Measurements from ENCODE around the gene GRM7. TPM values are rescaled to one million over a fixed set of nuclear protein-coding genes. Genes with fewer than 3 reads are reported as not detected.

Gene GRM7
- total and polyA plus RNA-seq, 2 experiments from 2014 or later: 0.40 TPM; not detected in 1

DNA sequence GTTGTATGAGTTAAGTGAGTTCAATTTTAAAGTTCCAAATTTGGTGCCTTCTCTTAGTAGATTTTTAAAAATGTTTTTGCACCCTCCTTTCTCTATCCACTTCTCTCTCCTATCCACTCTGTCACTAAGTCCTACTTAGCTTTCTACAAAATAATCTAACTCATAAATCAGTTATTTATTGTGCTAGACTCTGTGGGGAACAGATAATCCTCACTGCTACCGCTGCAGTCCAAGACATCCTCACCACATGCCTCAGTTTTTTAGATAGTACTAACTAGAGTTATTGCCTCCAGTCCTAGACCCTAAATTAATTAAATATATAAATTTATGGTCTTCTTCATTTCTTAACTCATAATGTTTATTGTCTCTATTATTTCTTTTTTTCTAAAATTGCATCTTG lies 576.3 kb downstream of the GRM7 start:
- Histone ChIP-seq H3K9me2 (ENCODE audit: insufficient read depth) (no peaks in the 10 kb centered on the region), H3K4me2 (no peak overlapping the region), H3K79me2 (replicated peaks; ENCODE audit: insufficient read depth) (no peaks in the 10 kb centered on the region), H3K27me3 (ENCODE audit: insufficient read depth) (no peaks in the 10 kb centered on the region), H2AFZ (no peak overlapping the region), H3K27ac (ENCODE audit: low read depth) (no peak overlapping the region), H3K4me1 (ENCODE audit: insufficient read depth) (no peaks in the 10 kb centered on the region), H3K36me3 (ENCODE audit: insufficient read depth) (0 out of 2 replicates have a peak, but pooled peaks cover 7% of the 10 kb centered on the region), H3K4me3 (no peak overlapping the region), H3F3A (replicated peaks; ENCODE audit: low read depth) (no peaks in the 10 kb centered on the region), H4K20me1 (replicated peaks; ENCODE audit: insufficient read depth) (no peaks in the 10 kb centered on the region)
- Mint-ChIP-seq H3K27me3 (ENCODE audit: insufficient read depth, low read depth, poor library complexity) (no peaks in the 10 kb centered on the region), H3K36me3 (ENCODE audit: low read depth) (peaks cover 4% of the 10 kb centered on the region), H3K4me3 (no peak overlapping the region), H3K27ac (no peak overlapping the region), H3K4me1 (peaks cover 3% of the 10 kb centered on the region; the same call in 2 of the 3 replicates), H3K9me3 (peaks cover 15% of the 10 kb centered on the region)
- ATAC-seq: no peak
- no peak for TF ChIP-seq CREB1 (CRISPR knock-in tag; IDR thresholded peaks at IDR 0.05; ENCODE audit: low read depth)
- no peak for TF ChIP-seq ZNF114 (CRISPR knock-in tag; IDR thresholded peaks at IDR 0.05)
- no peak for DNase-seq (ENCODE audit: low spot score)

DNA sequence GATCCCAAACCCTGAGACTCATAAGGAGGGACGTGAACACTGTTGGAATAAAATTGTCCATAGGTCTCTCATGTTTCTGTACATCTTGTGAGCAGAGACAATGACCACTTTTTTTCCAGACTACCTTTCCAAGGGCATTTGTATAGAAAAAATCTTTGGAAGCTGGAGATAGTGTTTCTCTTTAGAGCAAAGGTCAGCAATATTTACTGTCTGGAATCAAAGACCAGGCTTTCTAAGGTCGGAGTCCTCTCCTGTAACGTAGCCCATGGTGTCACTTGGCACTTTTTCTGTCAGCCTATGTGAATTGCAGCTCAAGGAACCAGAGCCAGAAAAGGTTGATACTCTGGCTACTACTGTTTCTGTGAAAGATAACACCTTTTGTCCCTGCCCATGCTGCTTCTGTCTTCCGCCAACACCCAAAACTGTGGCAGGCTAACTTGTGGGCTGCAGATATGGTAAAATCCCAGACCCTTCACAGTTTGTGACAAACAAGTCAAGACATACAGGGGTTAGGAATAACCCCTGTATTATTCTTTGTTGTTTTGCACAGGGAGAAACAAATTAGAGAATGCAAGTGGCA lies 578.3 kb downstream of the GRM7 start:
- Mint-ChIP-seq H3K27me3 (ENCODE audit: insufficient read depth, low read depth, poor library complexity) (no peaks in the 10 kb centered on the region), H3K4me3 (no peak overlapping the region), H3K27ac (no peak overlapping the region), H3K36me3 (ENCODE audit: low read depth) (no peaks in the 10 kb centered on the region), H3K9me3 (peaks cover 2% of the 10 kb centered on the region), H3K4me1 (peaks cover 3% of the 10 kb centered on the region; the same call in 2 of the 3 replicates)
- Histone ChIP-seq H2AFZ (no peak overlapping the region), H3K79me2 (replicated peaks; ENCODE audit: insufficient read depth) (no peaks in the 10 kb centered on the region), H3K27me3 (ENCODE audit: insufficient read depth) (no peaks in the 10 kb centered on the region), H3K27ac (ENCODE audit: low read depth) (no peak overlapping the region), H4K20me1 (replicated peaks; ENCODE audit: insufficient read depth) (no peaks in the 10 kb centered on the region), H3K4me1 (ENCODE audit: insufficient read depth) (no peaks in the 10 kb centered on the region), H3K9me2 (ENCODE audit: insufficient read depth) (no peaks in the 10 kb centered on the region), H3K4me3 (no peak overlapping the region), H3K36me3 (ENCODE audit: insufficient read depth) (no peaks in the 10 kb centered on the region), H3K4me2 (no peak overlapping the region), H3F3A (replicated peaks; ENCODE audit: low read depth) (no peaks in the 10 kb centered on the region)
- no peak for DNase-seq (ENCODE audit: low spot score)
- ATAC-seq: no peak
- TF ChIP-seq NANOG (IDR thresholded peaks at IDR 0.05; ENCODE audit: borderline replicate concordance) (no peak), ZNF114 (CRISPR knock-in tag; IDR thresholded peaks at IDR 0.05) (no peak), POLR2AphosphoS5 (IDR thresholded peaks at IDR 0.05; ENCODE audit: low read depth) (no peak), JUNB (IDR thresholded peaks at IDR 0.05; ENCODE audit: unreplicated experiment) (no peak), ZNF331 (CRISPR knock-in tag; IDR thresholded peaks at IDR 0.05; ENCODE audit: low read depth) (no peak), EZH2phosphoT487 (IDR thresholded peaks at IDR 0.05; ENCODE audit: unreplicated experiment) (no peak)
- TF ChIP-seq, protein P1, sequence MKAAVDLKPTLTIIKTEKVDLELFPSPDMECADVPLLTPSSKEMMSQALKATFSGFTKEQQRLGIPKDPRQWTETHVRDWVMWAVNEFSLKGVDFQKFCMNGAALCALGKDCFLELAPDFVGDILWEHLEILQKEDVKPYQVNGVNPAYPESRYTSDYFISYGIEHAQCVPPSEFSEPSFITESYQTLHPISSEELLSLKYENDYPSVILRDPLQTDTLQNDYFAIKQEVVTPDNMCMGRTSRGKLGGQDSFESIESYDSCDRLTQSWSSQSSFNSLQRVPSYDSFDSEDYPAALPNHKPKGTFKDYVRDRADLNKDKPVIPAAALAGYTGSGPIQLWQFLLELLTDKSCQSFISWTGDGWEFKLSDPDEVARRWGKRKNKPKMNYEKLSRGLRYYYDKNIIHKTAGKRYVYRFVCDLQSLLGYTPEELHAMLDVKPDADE (IDR thresholded peaks at IDR 0.05): no peak

- H3F3A ChIP-seq (replicated peaks; ENCODE audit: low read depth): no peaks in the 10 kb centered on the region
- H3K27ac Mint-ChIP-seq: no peak overlapping the region
- TF ChIP-seq ZNF331 (CRISPR knock-in tag; IDR thresholded peaks at IDR 0.05; ENCODE audit: low read depth) (no peak), JUNB (IDR thresholded peaks at IDR 0.05; ENCODE audit: unreplicated experiment) (no peak), ZNF114 (CRISPR knock-in tag; IDR thresholded peaks at IDR 0.05) (no peak), REST (IDR thresholded peaks at IDR 0.05; ENCODE audit: unreplicated experiment) (no peak), NANOG (IDR thresholded peaks at IDR 0.05; ENCODE audit: borderline replicate concordance) (no peak), STAT1 (IDR thresholded peaks at IDR 0.05; ENCODE audit: unreplicated experiment) (no peak), EZH2 (IDR thresholded peaks at IDR 0.05; ENCODE audit: low read depth, unreplicated experiment) (no peak)
- TF ChIP-seq, protein P2, sequence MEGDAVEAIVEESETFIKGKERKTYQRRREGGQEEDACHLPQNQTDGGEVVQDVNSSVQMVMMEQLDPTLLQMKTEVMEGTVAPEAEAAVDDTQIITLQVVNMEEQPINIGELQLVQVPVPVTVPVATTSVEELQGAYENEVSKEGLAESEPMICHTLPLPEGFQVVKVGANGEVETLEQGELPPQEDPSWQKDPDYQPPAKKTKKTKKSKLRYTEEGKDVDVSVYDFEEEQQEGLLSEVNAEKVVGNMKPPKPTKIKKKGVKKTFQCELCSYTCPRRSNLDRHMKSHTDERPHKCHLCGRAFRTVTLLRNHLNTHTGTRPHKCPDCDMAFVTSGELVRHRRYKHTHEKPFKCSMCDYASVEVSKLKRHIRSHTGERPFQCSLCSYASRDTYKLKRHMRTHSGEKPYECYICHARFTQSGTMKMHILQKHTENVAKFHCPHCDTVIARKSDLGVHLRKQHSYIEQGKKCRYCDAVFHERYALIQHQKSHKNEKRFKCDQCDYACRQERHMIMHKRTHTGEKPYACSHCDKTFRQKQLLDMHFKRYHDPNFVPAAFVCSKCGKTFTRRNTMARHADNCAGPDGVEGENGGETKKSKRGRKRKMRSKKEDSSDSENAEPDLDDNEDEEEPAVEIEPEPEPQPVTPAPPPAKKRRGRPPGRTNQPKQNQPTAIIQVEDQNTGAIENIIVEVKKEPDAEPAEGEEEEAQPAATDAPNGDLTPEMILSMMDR (conservative IDR thresholded peaks at IDR 0.05; ENCODE audit: low read depth in 2 of 2): no peak
Measured at GRCh38 chr3:7444886-7445285, 584.0 kb downstream of the GRM7 start.

More at GRCh38 chr3:7444886-7445285, 584.0 kb downstream of the GRM7 start:
- no peak overlapping the region for H3K4me3 Mint-ChIP-seq
- Histone ChIP-seq H3K9me2 (ENCODE audit: insufficient read depth) (no peaks in the 10 kb centered on the region), H3K4me3 (no peak overlapping the region), H3K4me2 (no peak overlapping the region), H3K27ac (ENCODE audit: low read depth) (no peak overlapping the region), H3K79me2 (replicated peaks; ENCODE audit: insufficient read depth) (no peaks in the 10 kb centered on the region), H3K4me1 (ENCODE audit: insufficient read depth) (no peaks in the 10 kb centered on the region), H4K20me1 (replicated peaks; ENCODE audit: insufficient read depth) (no peaks in the 10 kb centered on the region), H3K36me3 (ENCODE audit: insufficient read depth) (no peaks in the 10 kb centered on the region), H2AFZ (no peak overlapping the region), H3K27me3 (ENCODE audit: insufficient read depth) (no peaks in the 10 kb centered on the region)
- no peaks in the 10 kb centered on the region; the same call in 2 of the 3 replicates for H3K9me3 Mint-ChIP-seq
- H3K36me3 Mint-ChIP-seq (ENCODE audit: low read depth): no peaks in the 10 kb centered on the region
- DNase-seq (ENCODE audit: low spot score) (no peak), ATAC-seq (no peak)
- H3K4me1 Mint-ChIP-seq: peaks cover 5% of the 10 kb centered on the region; the same call in 1 of the 3 replicates
- no peaks in the 10 kb centered on the region for H3K27me3 Mint-ChIP-seq (ENCODE audit: insufficient read depth, low read depth, poor library complexity)
